OCI-LY3 (cell line): ENCODE data around the gene EDEM3.

Source experiments
- CTCF ChIP-seq: fragments of 200-600, 300-600 bp; sonication (generic); IDR thresholded peaks from 2 replicates; pipeline ENCODE4 v1.5.1; 2014; ENCODE audit warnings: antibody characterized with exemption, low read length, low read depth
- EZH2phosphoT487 ChIP-seq: fragments of 200-600 bp; shearing (Covaris generic); IDR thresholded peaks from 2 replicates; pipeline ENCODE4 v1.6.1; 2018; ENCODE audit warnings: antibody characterized with exemption, mixed run types, low read depth

DNA sequence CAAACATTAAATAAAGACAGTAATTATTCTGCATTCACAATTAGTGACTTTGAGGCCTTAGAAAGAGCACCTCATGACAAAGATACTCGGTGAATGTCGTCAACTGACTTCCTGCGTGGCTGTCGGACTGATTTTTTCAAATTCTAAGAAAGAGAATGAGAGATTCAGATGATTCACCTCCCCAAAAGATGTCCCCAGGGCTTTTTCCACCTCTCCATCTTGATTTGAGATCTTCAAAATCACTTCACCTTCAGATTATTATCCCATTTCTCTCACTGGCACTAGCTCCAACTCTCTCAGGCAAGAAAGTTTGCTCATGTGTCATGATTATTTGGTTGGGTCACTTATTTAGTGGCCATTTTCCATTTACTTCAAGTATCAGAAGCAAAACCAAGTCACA is 5.0 kb upstream of the EDEM3 start:
- TF ChIP-seq CTCF (no peak), EZH2phosphoT487 (no peak)
